RWPE1 (cell line): ENCODE data around the gene NCOA7.

Source experiments
- CTCF ChIA-PET: fragments of 350-600 bp; sonication (Branson Sonifier 250); formaldehyde crosslinking; extraction: SDS; loops from one replicate; lab custom pipeline; 2021; lab: Yijun Ruan, JAX
- POLR2A ChIA-PET: fragments of 400-600 bp; formaldehyde crosslinking; extraction: SDS; loops from one replicate; lab custom pipeline; 2020; ENCODE audit warnings: antibody characterized with exemption; ENCODE audit not compliant: low non-redundant PET; lab: Yijun Ruan, JAX
- DNase-seq: peaks from one replicate; pipeline ENCODE4 v3.0.0; 2012; ENCODE audit warnings: low spot score
- H3K27ac ChIP-seq: fragments of 450-650 bp; 2 replicates; pipeline ENCODE4 v1.5.1; 2017
- CTCF ChIP-seq: fragments of 450-650 bp; conservative IDR thresholded peaks from 2 replicates; pipeline ENCODE4 v1.5.1; 2017; ENCODE audit warnings: low read depth, mild to moderate bottlenecking

NCOA7 gene

GRCh38 chr6:125882243-125882642 is 91.5 kb downstream of the NCOA7 start:
- CTCF ChIA-PET, result no interaction called here
- H3K27ac ChIP-seq, result no peak overlapping the region
- no peak for TF ChIP-seq CTCF
- POLR2A ChIA-PET, result no interaction called here
- no peak for DNase-seq

GRCh38 chr6:125884634-125885371 is 94.0 kb downstream of the NCOA7 start:
- POLR2A ChIA-PET, result no interaction called here
- no peak for DNase-seq
- CTCF ChIA-PET, result interaction anchor here (0.5 to 0.7 kb wide), 2 partner anchors 73 to 441 kb away, joined by 3 read pairs; no protein-coding TSS in a partner anchor
- TF ChIP-seq CTCF, result no peak
- H3K27ac ChIP-seq, result no peak overlapping the region

- no peak for TF ChIP-seq CTCF
- no peak for DNase-seq
- H3K27ac ChIP-seq, result no peak overlapping the region
- POLR2A ChIA-PET, result interaction anchor here (0.7 kb wide), 1 partner anchor 100 kb away, joined by 7 read pairs; no protein-coding TSS in a partner anchor
- CTCF ChIA-PET, result no interaction called here
These were observed 95.3 kb downstream of the NCOA7 start for GRCh38 chr6:125886021-125886420.

- POLR2A ChIA-PET, result no interaction called here
- TF ChIP-seq CTCF, result no peak
- no peak for DNase-seq
- no peak overlapping the region for H3K27ac ChIP-seq
- CTCF ChIA-PET, result no interaction called here
These were observed 96.2 kb downstream of the NCOA7 start for GRCh38 chr6:125886914-125887313.

- H3K27ac ChIP-seq, result no peak overlapping the region
- TF ChIP-seq CTCF, result no peak
- CTCF ChIA-PET, result interaction anchor here (0.7 to 0.8 kb wide), 2 partner anchors 13 to 19 kb away, joined by 3 to 4 read pairs; no protein-coding TSS in a partner anchor
- POLR2A ChIA-PET, result no interaction called here
- DNase-seq, result no peak
These were observed 96.6 kb downstream of the NCOA7 start for GRCh38 chr6:125887372-125887771.

GRCh38 chr6:125888989-125889656 is 98.4 kb downstream of the NCOA7 start:
- H3K27ac ChIP-seq, result no peak overlapping the region
- no peak for DNase-seq
- ChIA-PET POLR2A (no interaction called here), CTCF (interaction anchor here (2.0 kb wide), 1 partner anchor 85 kb away, joined by 9 read pairs; no protein-coding TSS in a partner anchor)
- 0 out of 2 replicates have a peak, but pooled peaks have one; percentile 8 for TF ChIP-seq CTCF
